ENCODE data around the gene RPTOR. TPM values are rescaled to one million over a fixed set of nuclear protein-coding genes. Genes with fewer than 3 reads are reported as not detected.

The RPTOR gene
- total and polyA plus RNA-seq, 12 donors = 7.9 to 30.3 (median 25.6) TPM

- peaks cover 0 to 3% (median 0%) of the 10 kb centered on the region in 9 donors for H3K36me3 ChIP-seq
- intact Hi-C loops (cut with DNase I) = loop anchor here in 5 of 10 donors (1.0 to 10.0 kb wide), 5 partner anchors 108 to 115 kb away; no protein-coding TSS in a partner anchor
- H3K4me3 ChIP-seq = peak overlapping the region in 1 of 10 donors; percentile 29
- TF ChIP-seq CTCF (IDR thresholded peaks at IDR 0.05) = no peak
- H3K4me1 ChIP-seq = peaks cover 11 to 47% (median 32%) of the 10 kb centered on the region in 9 donors
- 66 to 78% methylated on average over 11 of the region's 11 CpGs for WGBS, 2 donors
- ATAC-seq = peak in 1 of 8 donors; percentile 4
- no peaks in the 10 kb centered on the region for H3K9me3 ChIP-seq
- H3K27me3 ChIP-seq = peaks cover 0 to 10% (median 0%) of the 10 kb centered on the region in 7 donors
- no peak for DNase-seq
- no peak overlapping the region for H3K27ac ChIP-seq
Observed at GRCh38 chr17:80989586-80989913, 444.9 kb downstream of the RPTOR start.

GRCh38 chr17:80990921-80991644 lies 446.4 kb downstream of the RPTOR start:
- Histone ChIP-seq H3K27me3 (peaks cover 0 to 10% (median 0%) of the 10 kb centered on the region in 7 donors), H3K36me3 (peaks cover 0 to 16% (median 12%) of the 10 kb centered on the region in 9 donors), H3K4me3 (peak overlapping the region; percentile 67 to 97 (median 92)), H3K4me1 (peaks cover 11 to 47% (median 32%) of the 10 kb centered on the region in 9 donors), H3K9me3 (no peaks in the 10 kb centered on the region), H3K27ac (peak overlapping the region in 8 of 10 donors; percentile 36 to 90 (median 78))
- no peak for ATAC-seq
- intact Hi-C loops (cut with DNase I) = loop anchor here in 4 of 10 donors (1.0 to 10.0 kb wide), 4 partner anchors 106 to 244 kb away; partner anchors contain the start of genes NDUFAF8 (in 1 of the 4) and TEPSIN (in 1 of the 4)
- DNase-seq = no peak
- TF ChIP-seq CTCF (IDR thresholded peaks at IDR 0.05) = no peak
- 44 to 49% methylated on average over 22 of the region's 22 CpGs for WGBS, 2 donors

DNA sequence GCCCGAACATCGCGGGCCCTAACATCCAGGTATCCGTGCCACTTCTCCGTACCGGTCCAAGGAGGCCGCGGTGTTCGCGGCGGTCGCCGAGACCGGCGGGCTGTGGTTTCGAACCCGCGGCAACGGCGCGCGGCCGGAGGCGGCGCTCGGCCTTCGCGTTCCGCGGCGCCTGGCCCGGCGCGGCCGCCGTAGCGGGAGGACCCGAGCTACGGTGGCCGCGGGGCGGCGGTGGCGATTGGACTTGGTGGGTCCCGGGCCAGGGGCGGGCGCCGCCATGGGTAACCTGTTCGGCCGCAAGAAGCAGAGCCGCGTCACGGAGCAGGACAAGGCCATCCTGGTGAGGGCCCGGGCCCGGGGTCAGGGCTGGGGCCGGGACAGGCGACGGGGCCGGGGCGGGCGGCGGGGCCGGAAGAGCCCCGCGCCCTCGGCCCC lies 447.0 kb downstream of the RPTOR start, which contains the start of gene CHMP6:
Gene CHMP6, plus strand, starts transcription at position 197 of the 432 bp plus-strand sequence. Its CDS starts 78 bp downstream, at position 275.
- DNase-seq = peak; percentile 74 to 84
- intact Hi-C loops (cut with DNase I) = loop anchor here in 4 of 10 donors (1.0 to 10.0 kb wide), 4 partner anchors 106 to 243 kb away; partner anchors contain the start of genes NDUFAF8 (in 1 of the 4) and TEPSIN (in 1 of the 4)
- peak within 1 kb of the TSS; percentile 67 to 97 (median 92) for H3K4me3 ChIP-seq
- H3K27ac ChIP-seq = peak within 1 kb of the TSS in 9 of 10 donors; percentile 36 to 90 (median 76)
- H3K9me3 ChIP-seq = no peaks in the 10 kb centered on the region
- H3K36me3 ChIP-seq = peaks cover 0 to 22% (median 18%) of the 10 kb centered on the region in 9 donors
- peak; percentile 35 to 77 (median 59) for ATAC-seq
- peak in 5 of 9 donors; percentile 13 to 48 (median 30) for TF ChIP-seq CTCF (IDR thresholded peaks at IDR 0.05)
- peaks cover 11 to 45% (median 32%) of the 10 kb centered on the region in 9 donors for H3K4me1 ChIP-seq
- H3K27me3 ChIP-seq = peaks cover 0 to 10% (median 0%) of the 10 kb centered on the region in 7 donors
- WGBS, 2 donors = 1% methylated on average over 52 to 66 of the region's 66 CpGs
